Glomerular endothelial cell (primary cell): ENCODE data around the gene ZSWIM9. TPM values are rescaled to one million over a fixed set of nuclear protein-coding genes. Genes with fewer than 3 reads are reported as not detected.
"Not testable (repeated sequence)": the region's sequence is repeated elsewhere in the genome, so short reads cannot be mapped to it uniquely, and the experiment has no call there.

ENCODE experiments used
- DNase-seq: peaks from one replicate; pipeline ENCODE4 v3.0.0-alpha.2; 2011; ENCODE audit warnings: low read depth, low spot score; ENCODE audit errors: extremely low read depth
- total RNA-seq: library from RNA; depleted of rRNA; stranded (reverse); fragments of >200 nt; gene quantifications from 2 replicates; pipeline ENCODE4 v1.2.3, GENCODE V29; 2015

The ZSWIM9 gene
- total RNA-seq, 1 donor from 2014 or later: 6.5 TPM

DNA sequence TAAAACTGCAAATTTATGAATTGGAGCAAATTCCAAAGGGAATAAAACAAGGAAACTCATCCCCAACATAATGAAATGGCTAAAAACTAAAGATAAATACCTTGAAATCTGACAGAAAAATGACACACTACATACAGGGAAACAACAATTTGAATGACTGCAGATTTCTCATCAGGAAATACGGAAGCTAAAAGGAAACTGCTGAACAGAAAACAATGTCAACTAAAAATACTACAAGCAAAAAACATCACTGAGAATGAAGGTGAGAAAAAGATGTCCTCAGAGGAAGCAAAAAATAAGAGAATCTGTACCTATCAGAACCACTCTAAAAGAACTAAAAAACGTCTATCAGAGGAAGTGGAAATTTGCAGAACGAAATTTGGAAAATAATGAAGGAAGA is 39.5 kb downstream of the ZSWIM9 start:
- no peak for DNase-seq

DNA sequence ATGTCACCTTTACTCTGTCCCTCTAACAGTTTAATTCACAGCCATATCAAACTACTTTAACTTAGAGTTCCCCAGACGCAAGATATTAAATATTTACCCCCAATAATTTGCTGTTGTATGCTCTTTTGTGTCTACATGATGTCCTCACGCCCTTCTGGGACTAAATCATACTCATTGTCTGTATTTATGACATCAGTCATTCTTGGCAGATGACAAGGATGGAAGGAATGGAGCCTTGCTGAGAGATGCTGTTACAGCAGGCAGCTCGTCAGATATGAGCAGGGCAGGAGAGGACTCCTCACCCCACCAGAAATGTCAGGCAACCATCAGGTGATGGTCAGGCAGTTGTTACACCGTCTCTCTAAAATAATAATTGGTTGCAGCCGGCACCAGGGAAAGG is 43.5 kb downstream of the ZSWIM9 start:
- DNase-seq: no peak

DNA sequence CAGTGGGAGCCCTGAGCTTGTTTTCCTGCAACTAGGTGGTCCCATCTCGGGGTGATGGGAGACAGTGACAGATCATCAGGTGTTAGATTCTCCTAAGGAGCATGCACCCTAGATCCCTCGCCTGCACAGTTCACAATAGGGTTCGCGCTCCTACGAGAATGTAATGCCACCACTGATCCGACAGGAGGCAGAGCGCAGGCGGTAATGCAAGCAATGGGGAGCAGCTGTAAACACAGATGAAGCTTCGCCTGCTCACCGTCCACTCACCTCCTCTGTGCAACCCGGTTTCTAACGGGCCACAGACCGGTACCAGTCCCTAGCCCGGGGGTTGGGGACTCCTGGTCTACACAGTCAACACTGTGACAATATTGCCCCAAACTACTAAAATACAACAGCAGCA is 46.5 kb downstream of the ZSWIM9 start:
- no peak for DNase-seq

DNA sequence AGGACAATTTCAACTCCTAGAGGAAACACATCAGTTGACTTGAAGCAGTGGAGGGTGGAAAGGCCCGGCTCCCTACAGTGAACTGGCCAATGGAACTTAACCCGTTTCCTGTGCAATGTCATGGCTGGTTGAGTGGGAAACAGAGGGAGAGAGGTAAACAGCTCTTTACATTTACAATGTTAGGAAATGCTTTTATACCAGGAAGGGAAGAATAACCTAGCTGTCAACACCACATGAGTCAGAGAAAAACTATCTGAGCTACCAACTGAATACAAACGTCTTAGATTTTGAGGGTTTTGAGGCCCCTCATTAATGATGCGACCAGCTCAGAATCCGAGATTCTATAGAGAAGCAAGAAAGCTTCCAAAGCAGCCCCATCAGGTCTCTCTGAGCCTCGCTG is 48.5 kb downstream of the ZSWIM9 start:
- no peak for DNase-seq

DNA sequence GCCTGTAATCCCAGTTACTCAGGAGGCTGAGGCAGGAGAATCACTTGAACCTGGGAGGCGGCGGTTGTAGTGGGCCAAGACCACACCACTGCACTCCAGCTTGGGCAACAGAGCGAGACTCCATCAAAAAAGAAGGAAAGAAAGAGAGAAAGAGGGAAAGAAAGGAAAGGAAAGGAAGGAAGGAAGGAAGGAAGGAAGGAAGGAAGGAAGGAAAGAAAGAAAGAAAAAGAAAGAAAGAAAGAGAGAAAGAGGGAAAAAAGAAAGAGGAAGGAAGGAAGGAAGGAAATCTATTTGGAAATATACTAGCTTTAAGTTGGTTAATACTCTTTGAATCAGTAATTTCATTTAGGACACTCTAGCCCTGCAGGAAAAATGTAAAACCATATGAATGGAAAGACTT is 50.3 kb downstream of the ZSWIM9 start:
- not testable (repeated sequence) for DNase-seq

DNA sequence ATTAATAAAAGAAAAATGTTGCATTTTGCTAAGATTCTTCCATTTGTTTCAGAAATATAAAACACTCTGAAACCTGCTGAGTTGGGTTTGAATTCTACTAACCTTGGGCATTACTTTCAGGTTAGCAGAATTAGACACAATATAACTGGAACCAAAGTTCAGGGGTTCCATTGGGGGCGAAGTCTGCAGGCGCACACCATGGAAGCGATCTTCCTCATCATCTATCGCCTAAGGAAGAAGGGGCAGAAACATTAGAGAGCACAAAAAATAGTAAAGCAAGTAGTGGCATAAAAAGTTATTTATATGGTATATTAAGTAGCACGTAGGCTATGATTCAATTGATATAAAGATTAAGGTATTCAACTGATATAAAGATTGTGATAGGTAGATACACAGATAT is 51.1 kb downstream of the ZSWIM9 start:
- no peak for DNase-seq

DNA sequence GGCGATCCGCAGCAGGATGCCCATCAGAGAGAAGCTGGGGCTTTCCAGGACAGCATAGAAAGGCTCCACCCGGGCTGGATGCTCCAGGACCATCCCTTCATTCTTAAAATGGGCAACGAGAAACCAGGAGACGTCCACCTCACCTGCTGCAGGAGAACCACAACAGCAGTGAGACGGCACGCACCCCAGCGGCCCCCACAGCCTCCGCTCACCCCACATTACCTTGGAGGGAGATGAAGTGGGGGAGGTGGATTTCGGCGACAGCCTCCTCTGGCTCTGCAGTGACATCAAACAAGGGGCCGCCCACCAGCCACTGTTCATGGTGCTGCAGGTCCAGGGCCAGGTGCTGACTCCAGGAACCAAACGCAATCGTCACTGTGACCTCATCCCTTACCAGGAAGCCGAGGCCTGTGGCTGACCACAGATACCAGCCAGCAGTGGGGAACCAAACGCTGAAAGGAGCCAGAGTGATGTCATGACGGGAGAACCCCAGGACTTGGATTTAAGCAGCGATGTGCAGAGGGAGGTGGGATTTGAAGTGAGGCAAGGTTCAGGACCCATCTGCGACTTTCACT is 60.2 kb downstream of the ZSWIM9 start:
- no peak for DNase-seq

DNA sequence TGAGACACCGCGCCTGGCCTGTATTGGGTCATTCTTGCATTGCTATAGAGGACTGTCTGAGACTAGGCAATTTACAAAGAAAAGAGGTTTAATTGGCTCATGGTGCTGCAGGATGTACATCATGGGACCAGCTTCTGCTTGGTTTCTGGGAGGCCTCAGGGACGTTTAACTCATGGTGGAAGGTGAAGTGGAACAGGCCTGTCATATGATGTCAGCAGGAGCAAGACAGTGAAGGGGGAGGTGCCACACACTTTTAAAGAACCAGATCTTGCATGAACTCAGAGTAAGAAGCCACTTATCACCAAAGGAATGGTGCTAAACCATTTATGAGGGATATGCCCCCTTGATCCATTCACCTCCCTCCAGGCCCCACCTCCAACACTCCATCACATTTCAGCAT is 66.6 kb downstream of the ZSWIM9 start:
- DNase-seq: no peak

DNA sequence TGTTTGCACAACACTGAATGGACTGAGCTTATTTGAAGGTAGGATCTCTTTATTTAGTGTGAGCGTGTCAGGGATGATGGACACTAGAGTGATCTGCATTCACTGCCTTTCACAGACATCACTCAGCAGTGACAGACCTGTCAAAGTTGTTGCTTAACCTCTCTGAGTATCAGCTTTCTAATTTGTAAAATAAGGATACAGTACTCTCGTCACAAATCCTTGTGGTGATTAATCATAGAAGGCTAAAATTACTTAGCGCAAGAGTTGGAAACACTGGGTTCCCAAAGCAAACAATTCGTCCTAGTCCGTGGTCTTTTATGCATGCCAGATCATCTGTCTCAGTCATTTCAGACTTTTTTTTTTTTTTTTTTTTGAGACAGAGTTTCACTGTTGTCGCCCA is 68.6 kb downstream of the ZSWIM9 start:
- no peak for DNase-seq

DNA sequence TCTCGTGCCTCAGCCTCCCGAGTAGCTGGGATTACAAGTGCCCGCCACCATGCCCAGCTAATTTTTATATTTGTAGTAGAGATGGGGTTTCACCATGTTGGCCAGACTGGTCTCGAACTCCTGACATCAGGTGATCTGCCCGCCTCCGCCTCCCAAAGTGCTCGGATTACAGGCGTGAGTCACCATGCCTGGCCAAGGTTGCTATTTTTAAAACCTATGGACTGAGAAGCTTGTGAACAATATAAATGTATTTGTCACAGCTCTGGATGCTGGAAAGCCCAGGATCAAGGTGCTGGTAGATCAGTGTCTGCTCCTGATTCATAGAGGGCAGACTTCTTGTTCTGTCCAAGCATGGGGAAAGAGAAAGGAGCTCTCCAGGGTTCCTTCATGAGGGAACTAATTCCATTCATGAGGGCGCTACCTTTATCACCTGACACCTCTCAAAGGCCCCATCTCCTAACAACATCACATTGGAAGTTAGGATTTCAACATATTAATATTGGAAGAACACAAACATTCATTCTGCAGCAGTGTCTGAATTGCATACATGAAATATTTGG is 69.2 kb downstream of the ZSWIM9 start:
- DNase-seq: no peak

DNA sequence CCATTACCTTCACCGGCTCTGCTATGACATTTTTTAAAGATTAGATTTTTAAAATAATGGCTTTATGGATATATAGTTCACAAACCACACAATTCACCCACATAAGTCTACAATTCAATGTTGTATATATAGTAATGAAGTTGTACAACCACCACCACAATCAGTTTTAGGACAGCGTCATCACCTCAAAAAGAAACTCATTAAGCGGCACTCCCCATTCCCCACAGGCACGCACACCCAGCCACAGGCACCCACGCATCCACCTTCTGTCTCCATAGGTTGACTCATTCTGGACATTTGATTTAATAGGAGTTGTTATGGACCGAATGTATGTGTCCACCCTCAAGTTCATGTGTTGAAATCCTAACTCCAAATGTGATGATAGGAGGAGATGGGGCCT is 71.3 kb downstream of the ZSWIM9 start:
- DNase-seq: not testable (repeated sequence)

DNA sequence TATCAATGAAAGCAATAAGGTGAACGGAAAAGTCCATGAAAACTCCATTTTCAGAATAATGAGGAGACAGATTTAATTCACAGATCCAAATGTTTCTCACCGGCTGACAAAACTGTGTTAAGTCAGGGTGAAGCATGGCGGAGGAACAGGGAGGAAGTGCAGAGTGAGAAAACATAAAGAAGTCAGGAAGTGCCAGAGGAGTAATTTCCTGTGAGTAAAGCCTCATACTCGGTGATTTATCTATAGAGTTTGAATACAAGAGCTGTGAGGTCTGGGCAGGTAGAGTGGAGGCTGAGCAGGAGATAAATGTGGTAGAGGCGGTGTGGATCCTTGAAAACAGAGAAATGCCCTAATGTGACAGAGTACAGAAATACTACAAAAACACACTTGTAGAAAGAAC is 73.8 kb downstream of the ZSWIM9 start:
- no peak for DNase-seq

DNA sequence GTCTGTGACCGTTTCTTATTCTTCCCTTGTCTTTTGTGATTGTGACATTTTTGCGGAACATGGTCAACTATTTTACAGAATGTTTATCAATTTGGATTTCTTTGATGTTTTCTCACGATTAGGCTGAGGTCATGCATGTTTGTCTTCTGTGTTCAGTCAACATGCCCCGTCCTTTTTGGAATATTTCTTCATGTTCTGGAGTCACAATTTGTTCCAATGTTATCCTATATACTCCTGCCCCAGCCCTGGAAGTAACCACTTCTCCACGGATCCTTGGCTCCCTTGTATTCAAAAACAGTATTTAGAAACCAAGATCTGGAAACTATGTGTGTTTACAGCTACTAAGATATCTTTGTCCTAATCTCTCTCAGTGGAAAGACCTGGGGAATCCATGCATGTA is 75.6 kb downstream of the ZSWIM9 start:
- no peak for DNase-seq

DNA sequence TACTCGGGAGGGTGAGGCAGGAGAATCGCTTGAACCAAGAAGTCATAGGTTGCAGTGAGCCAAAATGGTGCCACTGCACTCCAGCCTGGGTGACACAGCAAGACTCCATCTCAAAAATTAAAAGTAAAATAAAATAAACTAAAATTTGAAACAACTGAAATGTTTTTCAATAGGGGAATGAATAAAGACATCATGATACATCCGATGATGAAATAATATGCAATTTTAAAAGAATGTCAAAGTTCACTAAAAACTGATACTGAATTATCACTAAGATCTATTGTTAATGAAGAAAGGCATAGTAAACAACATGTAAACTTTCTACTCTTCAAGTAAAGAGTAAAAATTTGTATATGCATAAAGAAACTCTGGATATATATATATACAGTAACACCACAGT is 76.7 kb downstream of the ZSWIM9 start:
- no peak for DNase-seq

Other genes with a start within 250 kb of the ZSWIM9 start
- not detected in 2 replicates for gene BSPH1, start 178.5 kb upstream of the ZSWIM9 start, total RNA-seq
- gene ELSPBP1, start 176.0 kb upstream of the ZSWIM9 start, total RNA-seq: not detected in 2 replicates
- gene CABP5, start 126.6 kb upstream of the ZSWIM9 start, total RNA-seq: not detected in 2 replicates
- gene PLA2G4C, start 59.9 kb upstream of the ZSWIM9 start, total RNA-seq: 279 and 309 TPM in 2 replicates
- gene LIG1, start 336 bp upstream of the ZSWIM9 start, total RNA-seq: 42.9 and 47.3 TPM in 2 replicates
- 78.5 and 116 TPM in 2 replicates for gene CARD8, start 85.2 kb downstream of the ZSWIM9 start, total RNA-seq
- 0.23 and 1.2 TPM in 2 replicates for gene ZNF114, start 99.4 kb downstream of the ZSWIM9 start, total RNA-seq
- 37.7 and 44.7 TPM in 2 replicates for gene EMP3, start 154.9 kb downstream of the ZSWIM9 start, total RNA-seq
- 5.1 and 6.8 TPM in 2 replicates for gene TMEM143, start 193.3 kb downstream of the ZSWIM9 start, total RNA-seq
- not detected in 2 replicates for gene SYNGR4, start 193.7 kb downstream of the ZSWIM9 start, total RNA-seq
- 174 and 177 TPM in 2 replicates for gene KDELR1, start 220.9 kb downstream of the ZSWIM9 start, total RNA-seq
- 0.53 and 0.76 TPM in 2 replicates for gene GRIN2D, start 223.0 kb downstream of the ZSWIM9 start, total RNA-seq